ENCODE data around the gene PLEKHA7. TPM values are rescaled to one million over a fixed set of nuclear protein-coding genes. Genes with fewer than 3 reads are reported as not detected.

The PLEKHA7 gene
- total RNA-seq, 1 experiment from 2014 or later = 7.2 TPM

DNA sequence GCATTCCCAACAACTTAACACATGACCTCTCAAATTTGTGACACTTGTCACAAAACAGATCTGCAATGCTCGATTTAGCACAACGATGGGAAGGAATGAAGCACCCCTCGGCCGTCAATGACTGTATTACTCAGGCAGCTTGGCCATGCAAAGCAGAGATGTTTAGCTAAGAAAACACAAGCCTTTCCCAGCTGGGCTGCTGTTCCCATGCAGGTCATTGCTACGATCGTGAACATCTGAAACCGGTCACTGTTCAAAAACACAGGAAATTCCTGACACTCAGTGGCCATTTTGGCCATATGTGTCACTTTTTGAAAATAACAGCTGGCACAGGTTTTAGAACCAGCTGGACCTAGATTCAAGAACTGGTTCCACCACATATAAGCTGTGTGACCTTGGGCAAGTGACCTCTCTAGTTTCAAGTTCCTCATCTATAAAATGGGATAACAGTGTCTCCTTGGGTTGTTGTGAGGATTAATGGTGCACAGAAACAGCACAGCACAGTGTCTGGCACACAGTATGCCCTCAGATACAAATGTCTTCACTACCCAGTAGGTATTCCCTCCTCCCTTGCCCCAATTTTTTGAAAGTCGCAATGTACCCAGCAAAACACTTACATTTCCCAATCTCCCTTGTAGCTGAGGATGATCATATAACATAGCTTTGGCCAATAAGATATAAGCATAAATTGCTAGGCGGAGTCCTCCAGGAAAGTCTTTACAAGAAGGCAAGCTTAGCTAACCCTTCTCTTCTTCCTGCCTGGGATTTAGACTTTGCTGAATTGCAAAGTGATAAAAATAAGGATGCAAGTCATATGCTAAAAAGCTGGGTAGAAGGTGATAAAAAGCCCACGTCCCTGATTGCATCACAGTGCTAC, 182.7 kb downstream of the PLEKHA7 start:
- Histone ChIP-seq H3K4me2 (ENCODE audit: low read length) (no peak overlapping the region), H2AFZ (ENCODE audit: low read depth, low read length, poor library complexity, severe bottlenecking) (no peak overlapping the region), H3K27ac (ENCODE audit: low read depth, low read length) (no peak overlapping the region), H3K79me2 (ENCODE audit: insufficient read depth, low read length) (no peaks in the 10 kb centered on the region), H3K36me3 (ENCODE audit: control insufficient read depth in 1 of 2, insufficient read depth in 2 of 2, low read length in 2 of 2) (no peaks in the 10 kb centered on the region), H3K9me3 (ENCODE audit: control insufficient read depth in 1 of 2, insufficient read depth in 1 of 2, low read depth in 1 of 2, low read length in 2 of 2) (no peaks in the 10 kb centered on the region), H3K9ac (ENCODE audit: low read length) (no peak overlapping the region), H3K4me1 (ENCODE audit: control insufficient read depth in 1 of 2, insufficient read depth in 2 of 2, low read length in 2 of 2) (no peaks in the 10 kb centered on the region), H4K20me1 (ENCODE audit: insufficient read depth) (no peaks in the 10 kb centered on the region), H3K9me2 (ENCODE audit: insufficient read depth) (no peaks in the 10 kb centered on the region), H3K4me3 (replicated peaks in 1 of 2; ENCODE audit: low read depth in 1 of 2, low read length in 2 of 2) (no peak overlapping the region), H3K27me3 (ENCODE audit: insufficient read depth, low read length) (no peaks in the 10 kb centered on the region)
- ChIA-PET POLR2A (no interaction called here), RAD21 (ENCODE audit: low non-redundant PET in 1 of 2, low total read pairs in 2 of 2, uncharacterized antibody in 2 of 2, unreplicated experiment in 2 of 2) (no interaction called here), CTCF (interaction anchor here (4.9 kb wide), 1 partner anchor 11 kb away, joined by 18 read pairs; no protein-coding TSS in a partner anchor)
- DNase-seq (ENCODE audit: low read depth, low spot score) (no peak), ATAC-seq (no peak)
- BruUV-seq (replicated peaks) = no TSS peak
- intact Hi-C loops (cut with micrococcal nuclease) = no loop called here
- TF ChIP-seq TCF7L2 (IDR thresholded peaks at IDR 0.05; ENCODE audit: borderline replicate concordance, extremely low read depth, insufficient read depth, insufficient read length) (no peak), POLR2AphosphoS5 (IDR thresholded peaks at IDR 0.05; ENCODE audit: low read depth, low read length) (no peak), RAD21 (IDR thresholded peaks at IDR 0.05; ENCODE audit: low read depth) (no peak), POLR2A (IDR thresholded peaks at IDR 0.05; ENCODE audit: borderline replicate concordance, extremely low read depth, insufficient read depth, insufficient read length) (no peak), FOSL1 (IDR thresholded peaks at IDR 0.05; ENCODE audit: low read depth) (no peak), ZNF274 (IDR thresholded peaks at IDR 0.05; ENCODE audit: low read depth, low read length) (no peak), MAX (IDR thresholded peaks at IDR 0.05) (no peak)

DNA sequence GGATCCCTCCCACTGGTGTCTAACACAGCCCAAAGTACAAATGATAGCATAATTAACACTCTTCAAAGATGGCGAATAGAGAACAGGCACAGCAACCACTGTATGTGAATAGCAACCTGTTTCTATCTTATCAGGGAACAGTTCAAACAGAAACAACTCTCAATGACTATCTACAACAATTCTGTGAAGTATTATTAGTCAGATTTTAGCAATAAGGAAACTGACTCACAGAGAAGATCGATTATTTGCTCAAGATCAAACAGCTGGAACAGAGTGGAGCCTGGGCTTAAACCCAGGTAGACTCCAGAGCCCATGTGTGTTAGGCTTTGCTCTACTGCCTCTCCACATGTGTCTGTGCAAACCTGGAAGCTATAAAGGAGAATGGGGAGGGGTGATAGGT, 187.1 kb downstream of the PLEKHA7 start:
- intact Hi-C loops (cut with micrococcal nuclease) = no loop called here

More for the DNA sequence above, 187.1 kb downstream of the PLEKHA7 start:
- no peaks in the 10 kb centered on the region for H3K4me1 ChIP-seq (ENCODE audit: control insufficient read depth in 1 of 2, insufficient read depth in 2 of 2, low read length in 2 of 2)
- ChIA-PET CTCF (no interaction called here), RAD21 (ENCODE audit: low non-redundant PET in 1 of 2, low total read pairs in 2 of 2, uncharacterized antibody in 2 of 2, unreplicated experiment in 2 of 2) (no interaction called here), POLR2A (no interaction called here)
- no peak overlapping the region for H3K4me3 ChIP-seq (replicated peaks in 1 of 2; ENCODE audit: low read depth in 1 of 2, low read length in 2 of 2)
- H3K27ac ChIP-seq (ENCODE audit: low read depth, low read length) = no peak overlapping the region
- H3K9ac ChIP-seq (ENCODE audit: low read length) = no peak overlapping the region
- TF ChIP-seq SP1 (IDR thresholded peaks at IDR 0.05; ENCODE audit: low read depth) = no peak
- no peak for TF ChIP-seq EGR1 (IDR thresholded peaks at IDR 0.05; ENCODE audit: low read depth)
- no peak for TF ChIP-seq CEBPB (IDR thresholded peaks at IDR 0.05; ENCODE audit: low read depth)
- TF ChIP-seq, protein P1, sequence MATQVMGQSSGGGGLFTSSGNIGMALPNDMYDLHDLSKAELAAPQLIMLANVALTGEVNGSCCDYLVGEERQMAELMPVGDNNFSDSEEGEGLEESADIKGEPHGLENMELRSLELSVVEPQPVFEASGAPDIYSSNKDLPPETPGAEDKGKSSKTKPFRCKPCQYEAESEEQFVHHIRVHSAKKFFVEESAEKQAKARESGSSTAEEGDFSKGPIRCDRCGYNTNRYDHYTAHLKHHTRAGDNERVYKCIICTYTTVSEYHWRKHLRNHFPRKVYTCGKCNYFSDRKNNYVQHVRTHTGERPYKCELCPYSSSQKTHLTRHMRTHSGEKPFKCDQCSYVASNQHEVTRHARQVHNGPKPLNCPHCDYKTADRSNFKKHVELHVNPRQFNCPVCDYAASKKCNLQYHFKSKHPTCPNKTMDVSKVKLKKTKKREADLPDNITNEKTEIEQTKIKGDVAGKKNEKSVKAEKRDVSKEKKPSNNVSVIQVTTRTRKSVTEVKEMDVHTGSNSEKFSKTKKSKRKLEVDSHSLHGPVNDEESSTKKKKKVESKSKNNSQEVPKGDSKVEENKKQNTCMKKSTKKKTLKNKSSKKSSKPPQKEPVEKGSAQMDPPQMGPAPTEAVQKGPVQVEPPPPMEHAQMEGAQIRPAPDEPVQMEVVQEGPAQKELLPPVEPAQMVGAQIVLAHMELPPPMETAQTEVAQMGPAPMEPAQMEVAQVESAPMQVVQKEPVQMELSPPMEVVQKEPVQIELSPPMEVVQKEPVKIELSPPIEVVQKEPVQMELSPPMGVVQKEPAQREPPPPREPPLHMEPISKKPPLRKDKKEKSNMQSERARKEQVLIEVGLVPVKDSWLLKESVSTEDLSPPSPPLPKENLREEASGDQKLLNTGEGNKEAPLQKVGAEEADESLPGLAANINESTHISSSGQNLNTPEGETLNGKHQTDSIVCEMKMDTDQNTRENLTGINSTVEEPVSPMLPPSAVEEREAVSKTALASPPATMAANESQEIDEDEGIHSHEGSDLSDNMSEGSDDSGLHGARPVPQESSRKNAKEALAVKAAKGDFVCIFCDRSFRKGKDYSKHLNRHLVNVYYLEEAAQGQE (IDR thresholded peaks at IDR 0.05; ENCODE audit: low read depth) = no peak
- no peak for TF ChIP-seq ELF1 (IDR thresholded peaks at IDR 0.05; ENCODE audit: borderline replicate concordance, low read depth)
- TF ChIP-seq POLR2A (IDR thresholded peaks at IDR 0.05; ENCODE audit: borderline replicate concordance, extremely low read depth, insufficient read depth, insufficient read length) = no peak
- no peak for TF ChIP-seq JUND (IDR thresholded peaks at IDR 0.05)
- TF ChIP-seq ATF3 (IDR thresholded peaks at IDR 0.05) = no peak
- TF ChIP-seq ZFX (IDR thresholded peaks at IDR 0.05) = no peak
- H3K79me2 ChIP-seq (ENCODE audit: insufficient read depth, low read length) = no peaks in the 10 kb centered on the region
- no peaks in the 10 kb centered on the region for H3K36me3 ChIP-seq (ENCODE audit: control insufficient read depth in 1 of 2, insufficient read depth in 2 of 2, low read length in 2 of 2)
- no peaks in the 10 kb centered on the region for H3K9me2 ChIP-seq (ENCODE audit: insufficient read depth)
- H3K4me2 ChIP-seq (ENCODE audit: low read length) = no peak overlapping the region
- no peaks in the 10 kb centered on the region for H3K27me3 ChIP-seq (ENCODE audit: insufficient read depth, low read length)
- no peaks in the 10 kb centered on the region for H3K9me3 ChIP-seq (ENCODE audit: control insufficient read depth in 1 of 2, insufficient read depth in 1 of 2, low read depth in 1 of 2, low read length in 2 of 2)
- DNase-seq (ENCODE audit: low read depth, low spot score) (no peak), ATAC-seq (no peak)
- H4K20me1 ChIP-seq (ENCODE audit: insufficient read depth) = no peaks in the 10 kb centered on the region
- H2AFZ ChIP-seq (ENCODE audit: low read depth, low read length, poor library complexity, severe bottlenecking) = no peak overlapping the region
- BruUV-seq (replicated peaks) = no TSS peak
